Measurements from ENCODE around the gene KCNQ1.
"Not testable (repeated sequence)": the region's sequence is repeated elsewhere in the genome, so short reads cannot be mapped to it uniquely, and the experiment has no call there.

The KCNQ1 gene

DNA sequence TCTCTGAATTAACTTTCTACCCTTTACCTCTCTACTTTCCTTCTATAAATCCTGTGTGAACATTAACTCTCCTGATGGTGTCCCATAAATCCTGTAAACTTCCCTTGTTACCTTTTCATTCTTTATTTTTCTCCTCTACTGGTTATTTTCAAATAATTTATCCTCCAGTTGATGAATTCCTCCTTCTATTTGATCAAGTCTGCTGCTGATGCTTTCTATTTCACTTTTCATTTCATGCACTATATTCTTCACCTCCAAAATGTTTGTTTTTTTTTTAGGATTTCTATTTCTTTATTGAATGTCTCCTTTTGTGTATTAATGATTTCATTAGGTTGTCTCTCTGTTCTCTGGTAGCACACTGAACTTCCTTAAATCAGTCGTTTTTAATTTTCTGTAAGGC lies 186.4 kb downstream of the KCNQ1 start:
- Histone ChIP-seq H3K9ac (ENCODE audit: low read depth in 1 of 2, low read length in 2 of 2) (no peak overlapping the region), H3K9me3 (ENCODE audit: control insufficient read depth in 2 of 2, low read length in 2 of 2) (peaks cover 14 to 16% of the 10 kb centered on the region in 2 donors), H3K27ac (ENCODE audit: low read depth in 2 of 2, low read length in 2 of 2) (no peak overlapping the region), H3K4me1 (ENCODE audit: control insufficient read depth in 2 of 2, insufficient read depth in 2 of 2, low read length in 2 of 2) (no peaks in the 10 kb centered on the region), H3K36me3 (ENCODE audit: control insufficient read depth in 2 of 2, insufficient read depth in 2 of 2, low read length in 2 of 2) (peaks cover 0 to 2% of the 10 kb centered on the region in 2 donors), H3K4me3 (ENCODE audit: low read length in 2 of 2) (no peak overlapping the region), H3K27me3 (ENCODE audit: control insufficient read depth in 2 of 2, insufficient read depth in 2 of 2, low read length in 2 of 2) (no peaks in the 10 kb centered on the region)

DNA sequence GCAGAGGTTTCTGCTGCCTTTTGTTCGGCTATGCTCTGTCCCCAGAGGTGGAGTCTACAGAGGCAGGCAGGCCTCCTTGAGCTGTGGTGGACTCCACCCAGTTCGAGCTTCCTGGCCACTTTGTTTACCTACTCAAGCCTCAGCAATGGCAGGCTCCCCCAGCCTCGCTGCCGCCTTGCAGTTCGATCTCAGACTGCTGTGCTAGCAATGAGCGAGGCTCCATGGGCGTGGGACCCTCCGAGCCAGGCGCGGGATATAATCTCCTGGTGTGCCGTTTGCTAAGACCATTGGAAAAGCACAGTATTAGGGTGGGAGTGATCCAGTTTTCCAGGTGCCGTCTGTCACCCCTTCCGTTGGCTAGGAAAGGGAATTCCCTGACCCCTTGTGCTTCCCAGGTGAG lies 195.0 kb downstream of the KCNQ1 start:
- H3K36me3 ChIP-seq (ENCODE audit: control insufficient read depth in 2 of 2, insufficient read depth in 2 of 2, low read length in 2 of 2) = not testable (repeated sequence)
- peaks cover 9 to 15% of the 10 kb centered on the region in 2 donors for H3K9me3 ChIP-seq (ENCODE audit: control insufficient read depth in 2 of 2, low read length in 2 of 2)

DNA sequence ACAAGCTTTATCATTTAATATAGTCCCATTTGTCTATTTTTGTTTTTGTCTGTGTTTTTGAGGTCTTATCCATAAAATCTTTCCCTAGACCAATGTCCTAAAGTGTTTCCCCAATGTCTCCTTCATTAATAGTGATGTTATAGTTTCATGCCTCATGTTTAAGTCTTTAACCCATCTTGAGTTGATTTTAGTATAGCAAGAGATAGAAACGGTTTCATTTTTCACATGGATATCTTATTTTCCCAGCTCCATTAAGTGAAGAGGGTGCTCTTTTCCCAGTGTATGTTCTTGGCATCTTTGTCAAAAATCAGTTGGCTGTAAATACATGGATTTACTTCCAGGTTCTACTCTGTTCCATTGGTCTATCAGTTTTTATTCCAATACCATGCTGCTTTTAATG lies 196.8 kb downstream of the KCNQ1 start:
- no peak overlapping the region for H3K27ac ChIP-seq (ENCODE audit: low read depth in 2 of 2, low read length in 2 of 2)
- no peak overlapping the region for H3K9ac ChIP-seq (ENCODE audit: low read depth in 1 of 2, low read length in 2 of 2)
- H3K27me3 ChIP-seq (ENCODE audit: control insufficient read depth in 2 of 2, insufficient read depth in 2 of 2, low read length in 2 of 2) = no peaks in the 10 kb centered on the region
- H3K9me3 ChIP-seq (ENCODE audit: control insufficient read depth in 2 of 2, low read length in 2 of 2) = peaks cover 16 to 19% of the 10 kb centered on the region in 2 donors
- H3K4me3 ChIP-seq (ENCODE audit: low read length in 2 of 2) = no peak overlapping the region
- H3K36me3 ChIP-seq (ENCODE audit: control insufficient read depth in 2 of 2, insufficient read depth in 2 of 2, low read length in 2 of 2) = no peaks in the 10 kb centered on the region
- H3K4me1 ChIP-seq (ENCODE audit: control insufficient read depth in 2 of 2, insufficient read depth in 2 of 2, low read length in 2 of 2) = no peaks in the 10 kb centered on the region

More for the DNA sequence above, 195.0 kb downstream of the KCNQ1 start:
- H3K4me1 ChIP-seq (ENCODE audit: control insufficient read depth in 2 of 2, insufficient read depth in 2 of 2, low read length in 2 of 2); H3K4me3 ChIP-seq (ENCODE audit: low read length in 2 of 2); H3K27me3 ChIP-seq (ENCODE audit: control insufficient read depth in 2 of 2, insufficient read depth in 2 of 2, low read length in 2 of 2); H3K27ac ChIP-seq (ENCODE audit: low read depth in 2 of 2, low read length in 2 of 2); H3K9ac ChIP-seq (ENCODE audit: low read depth in 1 of 2, low read length in 2 of 2): not testable (repeated sequence)

DNA sequence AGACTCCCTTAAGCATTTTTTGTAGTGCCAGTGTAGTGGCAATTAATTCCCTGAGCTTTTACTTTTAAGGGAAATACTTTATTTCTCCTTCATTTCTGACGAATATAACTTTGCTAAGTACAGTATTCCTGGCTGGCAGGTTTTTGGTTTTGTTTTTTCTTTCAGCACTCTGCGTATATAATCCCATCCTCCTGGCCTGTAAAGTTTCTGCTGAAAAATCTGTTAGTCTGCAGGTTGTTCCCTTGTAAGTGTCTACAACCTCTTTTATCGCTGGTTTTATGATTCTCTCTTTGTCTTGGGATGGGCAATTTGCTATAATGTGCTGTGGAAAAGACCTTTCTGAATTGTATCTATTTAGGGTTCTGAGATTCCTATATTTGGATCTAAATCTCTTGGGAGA lies 198.9 kb downstream of the KCNQ1 start:
- Histone ChIP-seq H3K27me3 (ENCODE audit: control insufficient read depth in 2 of 2, insufficient read depth in 2 of 2, low read length in 2 of 2) (no peaks in the 10 kb centered on the region), H3K36me3 (ENCODE audit: control insufficient read depth in 2 of 2, insufficient read depth in 2 of 2, low read length in 2 of 2) (no peaks in the 10 kb centered on the region), H3K4me3 (ENCODE audit: low read length in 2 of 2) (no peak overlapping the region), H3K9me3 (ENCODE audit: control insufficient read depth in 2 of 2, low read length in 2 of 2) (peaks cover 16 to 19% of the 10 kb centered on the region in 2 donors), H3K4me1 (ENCODE audit: control insufficient read depth in 2 of 2, insufficient read depth in 2 of 2, low read length in 2 of 2) (no peaks in the 10 kb centered on the region), H3K9ac (ENCODE audit: low read depth in 1 of 2, low read length in 2 of 2) (no peak overlapping the region), H3K27ac (ENCODE audit: low read depth in 2 of 2, low read length in 2 of 2) (no peak overlapping the region)

DNA sequence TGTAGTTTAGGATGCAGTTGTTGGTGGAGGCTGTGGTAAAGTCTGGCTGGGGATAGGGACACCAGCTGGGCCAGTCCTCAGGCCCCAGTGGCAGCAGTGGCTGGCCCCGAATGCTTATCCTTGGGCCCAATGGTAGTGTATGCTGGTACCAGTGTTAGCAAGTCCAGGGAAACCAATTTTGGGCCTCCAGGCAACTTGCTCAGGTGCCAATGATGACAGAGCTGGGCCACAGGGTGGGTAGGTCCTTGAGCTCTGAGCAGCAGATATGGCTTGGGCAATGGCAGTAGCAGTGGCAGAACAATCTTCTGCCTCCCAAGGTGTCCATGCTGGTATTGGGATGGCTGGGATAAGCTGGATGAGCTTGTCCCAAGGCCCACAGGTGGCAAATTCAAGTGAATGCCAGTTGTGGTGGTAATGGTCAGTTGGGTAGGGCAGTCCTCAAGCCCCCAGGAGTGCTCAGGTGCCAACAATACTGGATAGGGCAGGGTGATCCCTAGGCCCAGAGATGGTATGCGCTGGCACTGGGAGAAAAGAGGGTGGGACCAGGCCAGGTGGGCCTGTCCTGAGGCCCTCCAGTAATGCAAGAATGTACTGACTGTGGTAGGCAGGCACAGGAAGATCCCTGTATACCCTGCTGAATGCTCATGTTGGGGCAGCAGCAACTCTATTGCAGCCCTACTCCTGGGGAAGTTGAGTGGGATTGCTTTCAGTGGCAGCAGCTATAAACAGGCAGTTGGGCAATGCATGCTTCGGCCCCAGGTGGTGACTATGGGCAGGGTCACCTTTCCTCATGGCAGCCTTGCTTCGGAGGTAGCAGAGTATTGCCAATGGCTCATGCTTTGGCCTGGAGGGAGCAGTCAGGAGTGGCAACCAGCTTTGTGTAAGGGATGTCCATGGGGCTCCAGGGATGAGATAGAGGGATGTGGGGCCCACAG lies 200.3 kb downstream of the KCNQ1 start:
- no peaks in the 10 kb centered on the region for H3K4me1 ChIP-seq (ENCODE audit: control insufficient read depth in 2 of 2, insufficient read depth in 2 of 2, low read length in 2 of 2)
- no peak overlapping the region for H3K9ac ChIP-seq (ENCODE audit: low read depth in 1 of 2, low read length in 2 of 2)
- H3K36me3 ChIP-seq (ENCODE audit: control insufficient read depth in 2 of 2, insufficient read depth in 2 of 2, low read length in 2 of 2) = no peaks in the 10 kb centered on the region
- H3K4me3 ChIP-seq (ENCODE audit: low read length in 2 of 2) = no peak overlapping the region
- H3K9me3 ChIP-seq (ENCODE audit: control insufficient read depth in 2 of 2, low read length in 2 of 2) = peaks cover 16 to 21% of the 10 kb centered on the region in 2 donors
- H3K27ac ChIP-seq (ENCODE audit: low read depth in 2 of 2, low read length in 2 of 2) = no peak overlapping the region
- no peaks in the 10 kb centered on the region for H3K27me3 ChIP-seq (ENCODE audit: control insufficient read depth in 2 of 2, insufficient read depth in 2 of 2, low read length in 2 of 2)

DNA sequence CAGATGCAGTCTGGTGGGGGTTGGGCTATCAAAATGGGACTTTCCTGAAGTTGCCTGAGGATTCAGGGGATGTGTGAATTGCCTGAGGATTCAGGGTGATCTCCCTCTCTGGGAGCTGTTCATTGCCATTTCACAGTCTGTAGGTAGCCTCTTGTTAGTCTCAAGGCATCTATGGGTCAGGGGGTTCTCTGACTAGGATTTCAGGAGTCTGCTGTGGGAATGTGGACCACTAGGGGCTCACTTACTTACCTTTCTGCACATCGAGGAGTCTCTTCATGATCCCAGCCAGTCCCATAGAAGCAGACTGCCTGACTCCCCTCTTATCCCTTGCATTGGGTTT lies 200.9 kb downstream of the KCNQ1 start:
- H3K4me1 ChIP-seq (ENCODE audit: control insufficient read depth in 2 of 2, insufficient read depth in 2 of 2, low read length in 2 of 2) = no peaks in the 10 kb centered on the region
- H3K27me3 ChIP-seq (ENCODE audit: control insufficient read depth in 2 of 2, insufficient read depth in 2 of 2, low read length in 2 of 2) = no peaks in the 10 kb centered on the region
- H3K27ac ChIP-seq (ENCODE audit: low read depth in 2 of 2, low read length in 2 of 2) = no peak overlapping the region
- H3K9me3 ChIP-seq (ENCODE audit: control insufficient read depth in 2 of 2, low read length in 2 of 2) = peaks cover 21% of the 10 kb centered on the region in 2 donors
- H3K4me3 ChIP-seq (ENCODE audit: low read length in 2 of 2) = no peak overlapping the region
- H3K36me3 ChIP-seq (ENCODE audit: control insufficient read depth in 2 of 2, insufficient read depth in 2 of 2, low read length in 2 of 2) = no peaks in the 10 kb centered on the region
- H3K9ac ChIP-seq (ENCODE audit: low read depth in 1 of 2, low read length in 2 of 2) = no peak overlapping the region

DNA sequence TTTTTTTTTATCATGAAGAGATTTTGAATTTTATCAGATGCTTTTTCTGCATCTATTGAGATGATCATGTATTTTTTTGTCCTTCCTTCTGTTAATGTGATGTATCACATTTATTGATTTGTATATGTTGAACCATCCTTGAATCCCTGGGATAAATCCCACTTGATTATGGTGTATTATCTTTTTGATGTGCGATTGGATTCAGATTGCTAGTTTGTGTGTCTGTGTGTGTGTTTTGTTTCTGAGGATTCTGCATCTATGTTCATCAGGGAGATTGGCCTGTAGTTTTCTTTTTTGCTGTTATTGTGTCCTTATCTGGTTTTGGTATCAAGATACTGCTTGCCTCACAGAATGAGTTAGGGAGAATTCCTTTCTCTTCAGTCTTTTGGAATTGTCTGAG lies 202.4 kb downstream of the KCNQ1 start:
- H3K9me3 ChIP-seq (ENCODE audit: control insufficient read depth in 2 of 2, low read length in 2 of 2) = peaks cover 21 to 23% of the 10 kb centered on the region in 2 donors
- H3K4me1 ChIP-seq (ENCODE audit: control insufficient read depth in 2 of 2, insufficient read depth in 2 of 2, low read length in 2 of 2) = no peaks in the 10 kb centered on the region
- H3K27ac ChIP-seq (ENCODE audit: low read depth in 2 of 2, low read length in 2 of 2) = no peak overlapping the region
- no peak overlapping the region for H3K9ac ChIP-seq (ENCODE audit: low read depth in 1 of 2, low read length in 2 of 2)
- H3K36me3 ChIP-seq (ENCODE audit: control insufficient read depth in 2 of 2, insufficient read depth in 2 of 2, low read length in 2 of 2) = no peaks in the 10 kb centered on the region
- H3K4me3 ChIP-seq (ENCODE audit: low read length in 2 of 2) = no peak overlapping the region
- no peaks in the 10 kb centered on the region for H3K27me3 ChIP-seq (ENCODE audit: control insufficient read depth in 2 of 2, insufficient read depth in 2 of 2, low read length in 2 of 2)

DNA sequence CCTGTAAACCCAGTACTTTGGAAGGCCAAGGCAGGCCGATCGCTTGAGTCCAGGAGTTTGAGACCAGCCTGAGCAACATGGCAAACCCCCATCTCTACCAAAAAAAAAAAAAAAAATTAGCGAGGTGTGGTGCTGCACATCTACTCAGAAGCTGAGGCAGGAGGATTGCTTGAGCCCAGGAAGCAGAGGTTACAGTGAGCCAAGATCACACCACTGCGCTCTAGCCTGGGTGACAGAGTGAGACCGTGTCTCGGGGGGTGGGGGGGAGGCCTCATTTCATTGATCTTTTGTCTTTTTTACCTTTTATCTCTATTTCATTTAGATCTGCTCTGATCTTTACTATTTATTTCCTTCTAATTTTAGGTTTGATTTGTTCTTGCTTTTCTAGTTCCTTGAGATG lies 203.1 kb downstream of the KCNQ1 start:
- no peaks in the 10 kb centered on the region for H3K27me3 ChIP-seq (ENCODE audit: control insufficient read depth in 2 of 2, insufficient read depth in 2 of 2, low read length in 2 of 2)
- no peak overlapping the region for H3K27ac ChIP-seq (ENCODE audit: low read depth in 2 of 2, low read length in 2 of 2)
- no peaks in the 10 kb centered on the region for H3K4me1 ChIP-seq (ENCODE audit: control insufficient read depth in 2 of 2, insufficient read depth in 2 of 2, low read length in 2 of 2)
- peaks cover 20 to 23% of the 10 kb centered on the region in 2 donors for H3K9me3 ChIP-seq (ENCODE audit: control insufficient read depth in 2 of 2, low read length in 2 of 2)
- no peak overlapping the region for H3K4me3 ChIP-seq (ENCODE audit: low read length in 2 of 2)
- no peaks in the 10 kb centered on the region for H3K36me3 ChIP-seq (ENCODE audit: control insufficient read depth in 2 of 2, insufficient read depth in 2 of 2, low read length in 2 of 2)
- H3K9ac ChIP-seq (ENCODE audit: low read depth in 1 of 2, low read length in 2 of 2) = no peak overlapping the region

DNA sequence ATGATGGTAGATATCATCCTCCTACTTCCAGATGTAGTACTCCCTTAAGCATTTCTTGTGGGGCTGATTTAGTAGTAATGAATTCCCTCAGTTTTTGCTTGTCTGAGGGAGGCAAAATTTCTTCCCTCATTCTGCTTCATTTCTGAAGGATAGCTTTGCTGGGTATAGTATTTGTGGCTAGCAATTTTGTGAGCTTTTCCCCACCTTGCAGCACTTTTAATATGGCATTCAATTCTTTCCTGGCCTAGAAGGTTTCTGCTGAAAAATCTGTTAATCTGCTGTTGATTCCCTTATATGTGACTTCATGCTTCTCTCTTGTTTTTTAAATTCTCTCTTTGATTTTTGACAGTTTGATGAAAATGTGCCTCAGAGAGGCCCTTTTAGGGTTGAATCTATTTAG lies 204.6 kb downstream of the KCNQ1 start:
- Histone ChIP-seq H3K27me3 (ENCODE audit: control insufficient read depth in 2 of 2, insufficient read depth in 2 of 2, low read length in 2 of 2) (no peaks in the 10 kb centered on the region), H3K9me3 (ENCODE audit: control insufficient read depth in 2 of 2, low read length in 2 of 2) (peaks cover 10 to 16% of the 10 kb centered on the region in 2 donors), H3K27ac (ENCODE audit: low read depth in 2 of 2, low read length in 2 of 2) (no peak overlapping the region), H3K9ac (ENCODE audit: low read depth in 1 of 2, low read length in 2 of 2) (no peak overlapping the region), H3K4me1 (ENCODE audit: control insufficient read depth in 2 of 2, insufficient read depth in 2 of 2, low read length in 2 of 2) (no peaks in the 10 kb centered on the region), H3K36me3 (ENCODE audit: control insufficient read depth in 2 of 2, insufficient read depth in 2 of 2, low read length in 2 of 2) (no peaks in the 10 kb centered on the region), H3K4me3 (ENCODE audit: low read length in 2 of 2) (no peak overlapping the region)

DNA sequence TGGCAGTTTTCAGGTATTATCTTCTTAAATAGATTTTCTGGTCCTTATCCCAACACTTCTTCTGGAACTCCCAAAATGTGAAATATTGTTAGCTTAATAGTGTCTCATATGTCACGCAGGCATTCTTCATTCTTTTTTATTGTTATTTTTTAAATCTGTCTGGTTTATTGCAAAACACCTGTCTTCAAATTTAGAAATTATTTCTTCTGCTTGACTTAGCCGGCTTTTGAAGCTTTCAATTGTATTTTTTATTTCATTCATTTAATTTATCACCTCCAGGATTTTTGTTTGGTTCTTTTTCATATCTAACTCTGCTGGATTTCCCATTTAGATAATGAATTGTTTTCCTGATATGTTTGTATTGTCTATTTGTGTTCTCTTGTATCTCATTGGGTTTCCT lies 205.0 kb downstream of the KCNQ1 start:
- no peaks in the 10 kb centered on the region for H3K27me3 ChIP-seq (ENCODE audit: control insufficient read depth in 2 of 2, insufficient read depth in 2 of 2, low read length in 2 of 2)
- no peaks in the 10 kb centered on the region for H3K4me1 ChIP-seq (ENCODE audit: control insufficient read depth in 2 of 2, insufficient read depth in 2 of 2, low read length in 2 of 2)
- H3K9me3 ChIP-seq (ENCODE audit: control insufficient read depth in 2 of 2, low read length in 2 of 2) = peaks cover 5 to 16% of the 10 kb centered on the region in 2 donors
- no peak overlapping the region for H3K27ac ChIP-seq (ENCODE audit: low read depth in 2 of 2, low read length in 2 of 2)
- no peak overlapping the region for H3K4me3 ChIP-seq (ENCODE audit: low read length in 2 of 2)
- no peak overlapping the region for H3K9ac ChIP-seq (ENCODE audit: low read depth in 1 of 2, low read length in 2 of 2)
- H3K36me3 ChIP-seq (ENCODE audit: control insufficient read depth in 2 of 2, insufficient read depth in 2 of 2, low read length in 2 of 2) = no peaks in the 10 kb centered on the region

Data from mucosa of rectum (tissue), 2 donors.